Left forelimb (tissue), 1 donor: Measurements from ENCODE around the gene PPP1R37.

Experiments
- DNase-seq: peaks from one replicate; pipeline ENCODE4 v3.0.0-alpha.2; 2018; ENCODE audit warnings: low spot score

PPP1R37 gene

DNA sequence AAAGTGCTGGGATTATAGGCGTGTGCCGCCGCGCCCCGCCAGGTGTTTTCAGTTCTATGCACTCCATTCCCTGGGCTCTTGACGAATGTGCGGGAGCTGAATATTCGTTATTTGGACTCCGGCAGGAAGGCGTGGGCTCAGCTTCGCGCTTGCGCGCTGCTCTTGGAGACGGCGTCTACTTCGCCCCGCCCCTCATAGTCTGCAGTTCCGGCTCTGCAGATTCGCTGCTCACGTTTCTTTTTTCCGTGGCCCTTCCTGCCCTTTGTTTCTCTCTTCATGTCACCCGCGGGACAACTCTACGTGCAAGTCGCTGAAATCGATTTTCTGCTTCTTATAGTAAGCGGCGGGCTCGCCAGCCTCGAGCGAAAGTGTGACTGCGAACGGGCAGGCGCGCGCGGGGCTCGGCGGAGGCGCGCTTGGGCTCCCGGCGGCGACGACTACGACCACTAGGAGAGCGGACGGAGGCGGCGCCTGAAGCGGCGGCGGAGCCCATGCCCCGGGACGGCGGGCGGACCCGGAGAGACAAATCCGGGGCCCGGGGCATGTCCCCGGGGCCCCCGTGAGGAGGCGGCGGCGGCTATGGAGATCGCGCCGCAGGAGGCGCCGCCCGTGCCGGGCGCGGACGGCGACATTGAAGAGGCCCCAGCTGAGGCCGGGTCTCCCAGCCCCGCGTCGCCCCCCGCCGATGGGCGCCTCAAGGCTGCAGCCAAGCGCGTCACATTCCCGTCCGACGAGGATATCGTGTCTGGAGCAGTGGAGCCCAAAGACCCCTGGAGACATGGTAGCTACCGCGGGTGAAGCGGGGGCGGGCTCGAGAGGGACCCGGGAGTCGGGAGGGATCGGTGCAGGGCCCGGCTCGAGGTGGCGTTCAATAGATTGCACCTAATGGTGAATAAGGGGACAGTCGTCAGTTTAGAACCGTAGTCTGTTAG lies at the start of gene PPP1R37:
Gene PPP1R37 (plus strand): TSS at position 433 of the 932 bp plus-strand sequence. CDS start 147 bp downstream, at position 580.
- DNase-seq = peak; percentile 95

DNA sequence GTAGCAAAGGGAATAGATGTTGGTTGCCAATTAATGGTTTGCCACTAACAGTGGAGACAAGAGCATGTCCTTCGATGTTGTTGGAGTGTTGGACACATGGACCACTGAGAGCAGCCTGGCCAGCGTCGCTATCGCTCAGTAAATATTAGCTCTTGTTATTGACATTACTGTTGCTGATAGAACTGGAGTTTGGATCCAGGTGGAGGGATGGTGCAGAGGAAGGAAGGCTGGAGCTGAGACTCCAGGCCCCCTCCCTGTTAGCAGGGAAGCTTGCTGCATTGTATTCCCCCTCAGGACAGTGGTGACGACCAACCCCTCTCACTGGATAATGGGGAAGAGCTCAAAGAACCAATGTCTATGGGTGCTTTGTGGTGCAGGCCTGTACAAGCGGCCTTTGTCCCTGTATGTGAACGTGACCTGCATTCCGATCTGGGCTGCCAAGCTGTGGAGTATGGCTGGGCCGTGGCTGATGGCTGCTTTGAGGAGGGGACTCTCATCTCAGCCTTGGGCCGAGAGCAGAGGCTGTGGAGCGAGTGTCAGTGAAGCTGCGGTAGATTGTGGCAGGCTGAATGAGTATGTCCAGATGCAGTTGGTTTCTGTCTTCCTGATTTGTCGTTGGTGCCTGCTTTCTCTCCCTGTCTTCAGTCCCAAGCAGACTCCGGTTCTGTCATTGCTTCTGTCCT lies 47.2 kb upstream of the PPP1R37 start:
- DNase-seq = no peak

GRCh38 chr19:45046355-45046754 lies 46.6 kb upstream of the PPP1R37 start:
- DNase-seq = no peak

- DNase-seq = no peak
These were observed 45.7 kb upstream of the PPP1R37 start for GRCh38 chr19:45047188-45047797.

DNA sequence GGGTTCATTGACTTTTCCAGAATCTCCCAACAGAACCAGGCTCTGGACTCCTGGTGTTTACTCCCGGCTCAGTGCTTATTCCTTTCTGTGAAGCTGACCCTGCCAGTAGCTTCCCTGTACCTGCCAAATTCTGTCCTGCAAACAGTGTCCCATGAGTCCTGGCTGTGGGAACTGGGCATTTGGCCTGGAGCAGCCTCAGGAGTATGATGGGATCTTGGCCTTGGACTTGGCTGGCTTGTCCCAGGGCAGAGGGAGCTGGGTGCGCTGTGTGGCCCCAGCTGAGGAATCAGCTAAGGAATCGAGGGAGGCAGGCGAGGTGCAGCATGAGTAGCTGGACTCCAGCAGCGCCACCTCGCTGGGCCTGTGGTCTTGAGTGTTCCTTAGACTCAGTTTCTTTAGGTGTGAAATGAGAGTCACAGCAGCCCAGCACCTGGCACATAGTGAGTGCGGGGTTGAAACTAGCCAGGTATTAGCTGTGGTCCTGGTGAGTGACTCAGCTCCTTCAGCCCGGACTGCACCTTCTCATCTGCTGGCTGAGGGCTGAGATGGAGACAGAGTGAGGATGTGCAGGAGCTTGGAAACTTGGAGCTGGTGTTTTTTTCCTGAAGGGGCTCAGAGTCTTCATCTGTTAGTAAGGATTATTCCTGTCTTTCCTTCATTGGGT lies 43.8 kb upstream of the PPP1R37 start:
- DNase-seq = no peak

DNA sequence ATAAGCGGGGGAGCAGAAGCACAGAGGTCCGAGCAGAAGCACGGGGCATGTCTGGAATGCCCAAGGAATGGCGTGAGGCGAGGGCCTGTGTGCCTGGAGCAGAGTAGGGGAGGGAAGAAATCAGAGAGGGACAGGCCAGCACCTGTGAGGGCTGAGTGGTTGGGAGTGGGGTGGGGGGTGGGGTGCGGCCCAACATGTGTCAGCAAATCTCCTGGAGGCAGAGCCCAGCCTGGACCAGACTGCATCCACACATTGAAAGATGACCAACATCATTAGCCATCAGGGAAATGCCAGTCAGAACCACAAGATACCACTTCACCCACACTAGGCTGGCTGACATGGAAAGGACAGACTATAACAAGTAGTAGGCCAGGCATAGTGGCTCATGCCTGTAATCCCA lies 42.9 kb upstream of the PPP1R37 start:
- DNase-seq = no peak

DNA sequence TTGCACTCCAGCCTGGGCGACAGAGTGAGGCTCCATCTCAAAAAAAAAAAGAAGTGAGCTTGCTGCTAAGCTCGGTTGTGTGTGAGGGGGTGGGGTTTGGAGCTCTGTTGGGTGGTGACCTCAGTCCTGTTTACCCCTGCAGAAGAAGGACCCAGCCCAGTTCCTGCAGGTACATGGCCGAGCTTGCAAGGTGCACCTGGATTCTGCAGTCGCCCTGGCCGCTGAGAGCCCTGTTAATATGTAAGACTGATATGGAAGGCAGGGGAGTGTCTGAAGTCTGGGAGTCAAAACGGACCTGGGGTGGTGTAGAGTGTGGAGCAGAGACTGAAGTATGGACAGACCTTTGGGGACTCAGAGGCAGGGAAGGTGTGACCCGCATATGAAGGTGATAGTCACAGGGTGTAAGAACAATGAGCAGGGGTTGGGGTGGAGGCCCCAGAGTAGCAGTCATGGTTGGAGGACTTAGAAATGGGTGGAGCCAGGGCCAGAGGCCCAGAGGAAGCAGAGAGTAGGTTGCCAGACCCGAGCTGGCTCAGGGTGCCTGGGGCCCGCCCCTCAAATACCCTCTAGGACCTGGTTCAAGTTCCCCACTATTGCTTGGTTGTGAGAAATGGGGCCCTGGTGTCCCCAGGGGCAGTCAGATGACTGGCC lies 40.9 kb upstream of the PPP1R37 start:
- DNase-seq = no peak

GRCh38 chr19:45056831-45057230 lies 36.1 kb upstream of the PPP1R37 start:
- no peak for DNase-seq

- no peak for DNase-seq
These were observed 35.5 kb upstream of the PPP1R37 start for GRCh38 chr19:45057444-45057843.

GRCh38 chr19:45058622-45059159 lies 34.3 kb upstream of the PPP1R37 start:
- DNase-seq = no peak

GRCh38 chr19:45059258-45059965 lies 33.6 kb upstream of the PPP1R37 start:
- DNase-seq = no peak

DNA sequence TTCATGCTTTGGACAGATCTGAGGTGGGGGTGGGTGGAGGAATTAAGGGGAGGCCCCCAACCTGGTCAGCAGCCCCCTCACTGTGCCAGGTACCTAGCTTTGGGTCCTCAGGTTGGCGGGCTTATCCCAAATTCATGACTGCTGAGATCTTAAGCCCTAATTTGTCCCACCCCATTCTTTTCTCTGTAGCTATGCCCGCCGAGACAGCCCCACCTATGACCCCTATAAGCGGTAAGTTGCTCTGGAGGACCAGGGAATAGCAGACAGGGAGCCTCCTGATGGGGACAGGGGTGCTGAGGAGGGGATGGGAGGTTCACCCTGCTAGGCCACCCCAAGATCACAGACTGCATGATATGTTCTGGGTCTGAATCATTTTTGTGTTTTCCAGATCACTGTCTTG lies 31.0 kb upstream of the PPP1R37 start:
- DNase-seq = no peak

DNA sequence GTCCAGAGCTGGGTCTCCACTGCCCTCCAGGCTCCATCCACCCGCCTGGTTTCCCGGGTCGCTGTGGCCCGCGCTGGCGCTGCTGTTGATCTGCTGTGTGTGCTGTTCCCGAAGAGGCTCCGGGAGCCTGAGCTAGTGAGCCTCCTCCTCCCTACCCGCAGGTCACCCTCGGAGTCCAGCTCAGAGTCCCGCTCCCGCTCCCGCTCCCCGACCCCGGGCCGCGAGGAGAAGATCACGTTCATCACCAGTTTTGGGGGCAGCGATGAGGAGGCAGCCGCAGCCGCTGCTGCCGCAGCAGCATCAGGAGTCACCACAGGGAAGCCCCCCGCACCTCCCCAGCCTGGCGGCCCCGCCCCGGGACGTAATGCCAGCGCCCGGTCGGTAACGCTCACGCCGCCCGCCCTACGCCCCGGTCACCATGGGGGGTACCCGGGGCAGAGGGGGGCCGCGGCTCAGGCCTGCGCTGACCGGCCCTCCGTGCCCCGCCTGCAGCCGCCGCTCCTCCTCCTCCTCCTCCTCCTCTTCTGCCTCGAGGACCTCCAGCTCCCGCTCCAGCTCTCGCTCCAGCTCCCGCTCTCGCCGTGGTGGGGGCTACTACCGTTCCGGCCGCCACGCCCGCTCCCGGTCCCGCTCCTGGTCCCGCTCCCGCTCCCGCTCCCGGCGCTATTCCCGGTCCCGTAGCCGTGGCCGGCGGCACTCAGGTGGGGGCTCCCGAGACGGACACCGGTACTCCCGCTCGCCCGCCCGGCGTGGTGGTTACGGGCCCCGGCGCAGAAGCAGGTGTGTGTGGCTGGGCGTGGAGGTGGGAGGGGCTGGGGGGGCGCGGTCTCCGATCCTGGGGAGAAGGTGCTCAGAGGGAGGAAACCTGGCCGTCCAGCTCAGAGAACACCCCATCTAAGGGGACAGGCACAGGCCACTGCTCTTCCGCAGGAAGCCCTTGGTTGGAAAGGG lies 28.9 kb upstream of the PPP1R37 start:
- no peak for DNase-seq

GRCh38 chr19:45066921-45067661 lies 25.9 kb upstream of the PPP1R37 start:
- DNase-seq = no peak

DNA sequence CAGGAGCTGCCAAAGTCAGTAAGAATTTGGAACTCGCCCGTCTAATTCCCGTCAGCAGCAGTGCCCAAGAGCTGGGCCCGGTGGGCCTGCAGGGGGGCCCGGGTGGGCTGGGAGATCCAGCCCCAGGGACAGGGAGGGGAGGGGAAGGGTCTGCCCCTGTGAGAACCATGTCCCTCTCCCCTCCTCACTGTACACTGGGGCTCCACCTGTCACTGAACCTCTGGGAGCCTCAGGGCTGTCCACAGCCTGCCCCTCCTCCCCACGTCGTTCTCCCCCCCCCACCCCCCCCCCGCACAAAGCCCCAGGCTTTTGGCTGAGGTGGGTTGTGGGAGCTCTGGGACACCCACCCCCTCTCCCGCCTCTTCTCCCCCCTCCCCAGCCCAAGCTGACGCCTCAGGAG lies 24.9 kb upstream of the PPP1R37 start:
- no peak for DNase-seq

DNA sequence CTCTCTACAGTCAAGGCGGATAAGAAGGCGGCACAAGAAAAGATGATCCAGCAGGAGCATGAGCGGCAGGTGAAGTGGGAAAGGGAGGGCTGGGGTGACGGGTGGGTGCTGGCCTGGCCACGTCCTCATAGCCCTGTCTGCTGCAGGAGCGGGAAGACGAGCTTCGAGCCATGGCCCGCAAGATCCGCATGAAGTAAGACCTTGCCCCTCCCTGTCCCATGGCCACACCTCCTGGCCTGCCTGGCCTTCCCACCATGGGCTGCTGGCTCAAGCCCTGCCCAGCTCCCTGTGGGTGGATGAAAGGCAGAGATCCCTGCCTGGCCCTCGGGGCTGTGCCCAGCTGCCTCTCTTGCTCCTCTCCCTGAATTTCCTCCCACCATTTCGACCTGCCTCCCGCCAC lies 23.9 kb upstream of the PPP1R37 start:
- no peak for DNase-seq

DNA sequence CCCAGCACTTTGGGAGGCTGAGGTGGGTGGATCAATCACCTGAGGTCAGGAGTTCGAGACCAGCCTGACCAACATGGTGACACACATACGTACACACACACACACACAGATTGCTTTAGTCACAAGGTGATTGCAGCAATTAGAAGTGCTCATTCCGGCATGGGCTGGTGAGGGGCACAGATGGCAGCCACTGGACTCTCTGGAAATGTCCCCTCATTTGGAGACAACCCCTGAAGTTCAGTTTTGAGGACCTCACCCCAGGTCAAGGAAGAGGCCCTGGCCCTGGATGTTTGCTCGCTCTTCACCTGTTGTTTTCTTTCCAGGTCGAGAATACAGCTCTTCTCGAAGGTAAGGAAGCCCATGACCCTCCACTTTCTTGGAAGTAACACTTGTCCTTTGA lies 22.8 kb upstream of the PPP1R37 start:
- DNase-seq = no peak

DNA sequence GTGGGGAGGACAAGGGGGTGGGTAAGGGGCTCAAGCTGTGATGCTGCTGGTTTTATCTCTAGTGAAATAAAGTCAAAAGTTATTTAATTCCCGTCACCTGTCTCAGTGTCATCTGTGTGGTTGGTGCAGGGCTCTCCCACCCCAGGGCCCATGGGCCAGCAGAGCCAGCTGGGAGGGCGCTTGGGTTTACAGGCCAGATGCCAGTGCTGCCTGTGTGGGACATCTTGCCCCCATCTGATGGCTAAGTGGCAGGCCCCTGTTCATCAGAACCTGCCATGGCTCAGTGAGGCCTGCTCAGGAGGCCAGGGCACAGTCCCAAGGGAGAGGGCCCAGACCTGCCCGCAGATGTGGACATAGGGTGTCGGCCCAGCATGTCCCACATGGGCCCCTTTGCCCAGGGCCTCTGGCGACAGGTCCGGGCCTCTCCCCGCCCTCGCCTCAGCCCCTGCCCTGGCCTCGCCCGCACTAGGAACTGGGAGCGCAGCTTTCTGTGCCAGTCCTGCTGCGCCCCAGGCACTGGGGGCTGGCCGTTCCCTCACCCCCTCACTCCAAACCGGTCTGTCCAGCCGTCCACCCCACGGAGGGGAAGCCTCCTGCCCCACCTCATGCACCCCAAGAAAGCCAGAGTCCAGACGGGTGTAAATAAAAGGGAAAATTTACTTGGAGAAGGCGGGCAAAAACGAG lies 22.0 kb upstream of the PPP1R37 start:
- no peak for DNase-seq
